ENCODE data around the gene RNF103. TPM values are rescaled to one million over a fixed set of nuclear protein-coding genes. Genes with fewer than 3 reads are reported as not detected.

The RNF103 gene
- polyA plus RNA-seq, 3 donors: 1.0 to 31.9 (median 2.2) TPM

DNA sequence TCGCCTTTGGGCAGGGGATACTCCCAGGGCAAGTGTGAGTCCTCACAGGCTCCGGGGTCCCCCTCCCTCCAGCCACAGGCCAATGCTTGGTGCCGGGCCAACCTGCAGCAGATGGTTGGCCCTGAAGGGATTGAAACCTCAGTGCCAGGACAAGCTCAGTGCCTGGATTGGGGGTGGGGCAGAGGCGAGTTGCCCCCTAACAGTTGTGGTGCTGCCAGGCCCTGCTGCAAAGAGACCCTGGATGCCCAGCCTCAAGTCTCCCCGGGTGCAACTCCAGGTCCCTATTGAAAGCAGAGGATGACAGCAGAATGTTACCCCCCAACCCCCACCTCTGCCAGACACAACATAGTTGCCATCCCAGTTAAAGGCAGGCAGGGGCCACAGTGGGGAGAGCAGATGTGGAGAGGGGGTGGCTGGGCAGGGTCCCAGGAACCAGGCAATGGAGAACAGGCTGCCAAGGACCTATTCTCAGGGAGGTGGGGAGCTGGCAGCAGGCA is 9.5 kb upstream of the RNF103 start:
- H3K36me3 ChIP-seq (replicated peaks in 1 of 2; ENCODE audit: control insufficient read depth in 1 of 2, insufficient read depth in 2 of 2, low read length in 2 of 2): no peaks in the 10 kb centered on the region
- TF ChIP-seq, protein P1, sequence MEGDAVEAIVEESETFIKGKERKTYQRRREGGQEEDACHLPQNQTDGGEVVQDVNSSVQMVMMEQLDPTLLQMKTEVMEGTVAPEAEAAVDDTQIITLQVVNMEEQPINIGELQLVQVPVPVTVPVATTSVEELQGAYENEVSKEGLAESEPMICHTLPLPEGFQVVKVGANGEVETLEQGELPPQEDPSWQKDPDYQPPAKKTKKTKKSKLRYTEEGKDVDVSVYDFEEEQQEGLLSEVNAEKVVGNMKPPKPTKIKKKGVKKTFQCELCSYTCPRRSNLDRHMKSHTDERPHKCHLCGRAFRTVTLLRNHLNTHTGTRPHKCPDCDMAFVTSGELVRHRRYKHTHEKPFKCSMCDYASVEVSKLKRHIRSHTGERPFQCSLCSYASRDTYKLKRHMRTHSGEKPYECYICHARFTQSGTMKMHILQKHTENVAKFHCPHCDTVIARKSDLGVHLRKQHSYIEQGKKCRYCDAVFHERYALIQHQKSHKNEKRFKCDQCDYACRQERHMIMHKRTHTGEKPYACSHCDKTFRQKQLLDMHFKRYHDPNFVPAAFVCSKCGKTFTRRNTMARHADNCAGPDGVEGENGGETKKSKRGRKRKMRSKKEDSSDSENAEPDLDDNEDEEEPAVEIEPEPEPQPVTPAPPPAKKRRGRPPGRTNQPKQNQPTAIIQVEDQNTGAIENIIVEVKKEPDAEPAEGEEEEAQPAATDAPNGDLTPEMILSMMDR (IDR thresholded peaks at IDR 0.05): no peak
- Mint-ChIP-seq H3K27me3 (ENCODE audit: low read depth in 3 of 3) (peaks cover 1 to 4% (median 4%) of the 10 kb centered on the region in 3 donors), H3K27ac (no peak overlapping the region), H3K36me3 (no peaks in the 10 kb centered on the region), H3K9me3 (peaks cover 0 to 2% (median 0%) of the 10 kb centered on the region in 7 donors), H3K4me1 (no peaks in the 10 kb centered on the region), H3K4me3 (no peak overlapping the region)
- no peaks in the 10 kb centered on the region for H4K20me1 ChIP-seq (ENCODE audit: insufficient read depth, low read length)
- H3K9ac ChIP-seq (ENCODE audit: insufficient read depth, low read length, poor library complexity, severe bottlenecking): no peak overlapping the region
- 100% methylated on average over 2 of the region's 5 CpGs for WGBS (ENCODE audit: insufficient coverage)
- no peak for DNase-seq
- H3K27me3 ChIP-seq (ENCODE audit: control insufficient read depth in 2 of 2, insufficient read depth in 2 of 2, low read length in 2 of 2): no peaks in the 10 kb centered on the region
- intact Hi-C loops (cut with micrococcal nuclease): no loop called here
- H2AFZ ChIP-seq (ENCODE audit: insufficient read depth, low read depth, low read length, poor library complexity, severe bottlenecking): no peak overlapping the region
- H3K9me3 ChIP-seq (replicated peaks in 1 of 2; ENCODE audit: control insufficient read depth in 1 of 2, insufficient read depth in 1 of 2, low read length in 2 of 2): no peaks in the 10 kb centered on the region
- H3K27ac ChIP-seq (ENCODE audit: low read depth in 1 of 2, low read length in 2 of 2): no peak overlapping the region
- no peaks in the 10 kb centered on the region for H3K4me1 ChIP-seq (ENCODE audit: control insufficient read depth in 1 of 2, insufficient read depth in 2 of 2, low read length in 2 of 2)
- H3K79me2 ChIP-seq (ENCODE audit: insufficient read depth, low read length): no peaks in the 10 kb centered on the region
- no peak overlapping the region for H3K4me2 ChIP-seq (replicated peaks; ENCODE audit: extremely low read depth, low read length, poor library complexity, severe bottlenecking)
- no peak overlapping the region for H3K4me3 ChIP-seq (replicated peaks in 1 of 3; ENCODE audit: low read depth in 2 of 3, low read length in 3 of 3)

DNA sequence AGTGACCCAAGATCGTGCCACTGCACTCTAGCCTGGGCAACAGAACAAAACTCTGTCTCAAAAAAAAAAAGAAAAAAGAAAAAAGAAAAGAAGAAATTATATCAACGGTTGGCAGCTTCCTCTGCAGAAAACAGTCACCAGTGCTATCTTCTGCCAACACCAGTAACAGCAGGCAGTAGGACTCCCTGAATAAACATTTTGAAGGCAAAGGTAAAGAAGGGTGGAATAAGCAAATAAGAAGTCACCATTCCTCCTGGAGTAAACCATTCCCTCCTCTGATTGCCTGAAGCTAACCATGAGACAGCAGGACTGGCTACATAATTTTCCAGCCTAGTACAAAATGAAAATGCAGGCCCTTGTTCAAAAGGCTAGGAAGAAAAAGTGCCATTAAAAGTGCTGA is 9.0 kb upstream of the RNF103 start:
- Mint-ChIP-seq H3K4me1 (no peaks in the 10 kb centered on the region), H3K4me3 (no peak overlapping the region), H3K27ac (no peak overlapping the region), H3K27me3 (ENCODE audit: low read depth in 3 of 3) (peaks cover 1 to 3% (median 1%) of the 10 kb centered on the region in 3 donors), H3K36me3 (no peaks in the 10 kb centered on the region), H3K9me3 (peaks cover 0 to 2% (median 0%) of the 10 kb centered on the region in 7 donors)
- intact Hi-C loops (cut with micrococcal nuclease): no loop called here
- Histone ChIP-seq H3K4me3 (replicated peaks in 1 of 3; ENCODE audit: low read depth in 2 of 3, low read length in 3 of 3) (no peak overlapping the region), H3K27ac (ENCODE audit: low read depth in 1 of 2, low read length in 2 of 2) (no peak overlapping the region), H3K36me3 (replicated peaks in 1 of 2; ENCODE audit: control insufficient read depth in 1 of 2, insufficient read depth in 2 of 2, low read length in 2 of 2) (no peaks in the 10 kb centered on the region), H3K9me3 (replicated peaks in 1 of 2; ENCODE audit: control insufficient read depth in 1 of 2, insufficient read depth in 1 of 2, low read length in 2 of 2) (no peaks in the 10 kb centered on the region), H2AFZ (ENCODE audit: insufficient read depth, low read depth, low read length, poor library complexity, severe bottlenecking) (no peak overlapping the region), H4K20me1 (ENCODE audit: insufficient read depth, low read length) (no peaks in the 10 kb centered on the region), H3K27me3 (ENCODE audit: control insufficient read depth in 2 of 2, insufficient read depth in 2 of 2, low read length in 2 of 2) (no peaks in the 10 kb centered on the region), H3K4me2 (replicated peaks; ENCODE audit: extremely low read depth, low read length, poor library complexity, severe bottlenecking) (no peak overlapping the region), H3K4me1 (ENCODE audit: control insufficient read depth in 1 of 2, insufficient read depth in 2 of 2, low read length in 2 of 2) (no peaks in the 10 kb centered on the region), H3K9ac (ENCODE audit: insufficient read depth, low read length, poor library complexity, severe bottlenecking) (no peak overlapping the region), H3K79me2 (ENCODE audit: insufficient read depth, low read length) (no peaks in the 10 kb centered on the region)
- WGBS (ENCODE audit: insufficient coverage): no CpG with 5 or more reads among the region's 2 CpGs
- TF ChIP-seq, protein P1 (IDR thresholded peaks at IDR 0.05): no peak
- no peak for DNase-seq
